IPS-15b (cell line): ENCODE results near the gene TCEA3.

Source experiments
- H3K27me3 ChIP-seq: one replicate; pipeline ENCODE4 v1.6.1; 2013; ENCODE audit warnings: low read length; ENCODE audit not compliant: control insufficient read depth, insufficient read depth
- H3K36me3 ChIP-seq: one replicate; pipeline ENCODE4 v1.6.1; 2013; ENCODE audit warnings: low read length; ENCODE audit not compliant: control insufficient read depth, insufficient read depth
- H3K4me1 ChIP-seq: one replicate; pipeline ENCODE4 v1.6.1; 2013; ENCODE audit warnings: mild to moderate bottlenecking, low read length; ENCODE audit not compliant: control insufficient read depth, insufficient read depth
- H3K4me3 ChIP-seq: one replicate; pipeline ENCODE4 v1.5.1; 2013; ENCODE audit warnings: low read depth, low read length
- H3K9ac ChIP-seq: one replicate; pipeline ENCODE4 v1.6.1; 2013; ENCODE audit warnings: low read depth, mild to moderate bottlenecking, low read length
- H3K9me3 ChIP-seq: one replicate; pipeline ENCODE4 v1.6.1; 2013; ENCODE audit warnings: mild to moderate bottlenecking, low read length; ENCODE audit not compliant: control insufficient read depth, insufficient read depth

Gene TCEA3

GRCh38 chr1:23352096-23352695, 72.4 kb downstream of the TCEA3 start:
- H3K4me3 ChIP-seq: no peak overlapping the region
- H3K9ac ChIP-seq: no peak overlapping the region
- peaks cover 97% of the 10 kb centered on the region for H3K27me3 ChIP-seq
- H3K9me3 ChIP-seq: no peaks in the 10 kb centered on the region
- H3K4me1 ChIP-seq: no peaks in the 10 kb centered on the region
- H3K36me3 ChIP-seq: no peaks in the 10 kb centered on the region

- H3K9ac ChIP-seq: no peak overlapping the region
- H3K27me3 ChIP-seq: peaks cover 51% of the 10 kb centered on the region
- no peaks in the 10 kb centered on the region for H3K9me3 ChIP-seq
- no peak overlapping the region for H3K4me3 ChIP-seq
- H3K36me3 ChIP-seq: no peaks in the 10 kb centered on the region
- peaks cover 7% of the 10 kb centered on the region for H3K4me1 ChIP-seq
Measured at GRCh38 chr1:23345920-23346319, 78.6 kb downstream of the TCEA3 start.

GRCh38 chr1:23344987-23345472, 79.5 kb downstream of the TCEA3 start:
- peaks cover 7% of the 10 kb centered on the region for H3K4me1 ChIP-seq
- H3K27me3 ChIP-seq: peaks cover 42% of the 10 kb centered on the region
- H3K36me3 ChIP-seq: no peaks in the 10 kb centered on the region
- peak overlapping the region; percentile 63 for H3K9ac ChIP-seq
- H3K4me3 ChIP-seq: peak overlapping the region; percentile 72
- no peaks in the 10 kb centered on the region for H3K9me3 ChIP-seq

GRCh38 chr1:23344111-23344986, 80.2 kb downstream of the TCEA3 start, which contains the start of gene HNRNPR:
HNRNPR (minus strand) TSS chr1:23344284; CDS start chr1:23341008, 3,276 bp downstream.
- Histone ChIP-seq H3K9me3 (no peaks in the 10 kb centered on the region), H3K4me3 (peak within 1 kb of the TSS; percentile 82), H3K9ac (peak within 1 kb of the TSS; percentile 63), H3K36me3 (no peaks in the 10 kb centered on the region), H3K27me3 (peaks cover 35% of the 10 kb centered on the region), H3K4me1 (peaks cover 7% of the 10 kb centered on the region)

- peaks cover 7% of the 10 kb centered on the region for H3K4me1 ChIP-seq
- no peaks in the 10 kb centered on the region for H3K36me3 ChIP-seq
- H3K9me3 ChIP-seq: no peaks in the 10 kb centered on the region
- H3K9ac ChIP-seq: peak overlapping the region; percentile 57
- H3K27me3 ChIP-seq: peaks cover 27% of the 10 kb centered on the region
- peak overlapping the region; percentile 82 for H3K4me3 ChIP-seq
Measured at GRCh38 chr1:23343221-23344110, 81.1 kb downstream of the TCEA3 start.

GRCh38 chr1:23341931-23342692, 82.4 kb downstream of the TCEA3 start:
- peaks cover 15% of the 10 kb centered on the region for H3K27me3 ChIP-seq
- peak overlapping the region; percentile 82 for H3K4me3 ChIP-seq
- peaks cover 7% of the 10 kb centered on the region for H3K4me1 ChIP-seq
- no peak overlapping the region for H3K9ac ChIP-seq
- no peaks in the 10 kb centered on the region for H3K36me3 ChIP-seq
- H3K9me3 ChIP-seq: no peaks in the 10 kb centered on the region

GRCh38 chr1:23339632-23340031, 84.9 kb downstream of the TCEA3 start:
- H3K9ac ChIP-seq: no peak overlapping the region
- no peak overlapping the region for H3K4me3 ChIP-seq
- H3K36me3 ChIP-seq: peaks cover 3% of the 10 kb centered on the region
- no peaks in the 10 kb centered on the region for H3K9me3 ChIP-seq
- H3K4me1 ChIP-seq: peaks cover 7% of the 10 kb centered on the region
- no peaks in the 10 kb centered on the region for H3K27me3 ChIP-seq

GRCh38 chr1:23337869-23338268, 86.7 kb downstream of the TCEA3 start:
- Histone ChIP-seq H3K36me3 (peaks cover 14% of the 10 kb centered on the region), H3K9ac (no peak overlapping the region), H3K27me3 (no peaks in the 10 kb centered on the region), H3K4me1 (peaks cover 7% of the 10 kb centered on the region), H3K9me3 (no peaks in the 10 kb centered on the region), H3K4me3 (no peak overlapping the region)

- H3K4me1 ChIP-seq: no peaks in the 10 kb centered on the region
- no peaks in the 10 kb centered on the region for H3K27me3 ChIP-seq
- H3K36me3 ChIP-seq: peaks cover 33% of the 10 kb centered on the region
- no peak overlapping the region for H3K4me3 ChIP-seq
- no peak overlapping the region for H3K9ac ChIP-seq
- H3K9me3 ChIP-seq: no peaks in the 10 kb centered on the region
Measured at GRCh38 chr1:23331713-23332112, 92.8 kb downstream of the TCEA3 start.
